Ovary (tissue), 3 donors: Measurements from ENCODE around the gene AGBL4.

ENCODE experiments used
- EP300 ChIP-seq: sonication (generic); formaldehyde crosslinking; IDR thresholded peaks from one replicate; pipeline ENCODE4 v1.6.1; 2017; ENCODE audit warnings: antibody characterized with exemption
- TF ChIP-seq, protein P1 (sequence below), 3 donors: fragments of 450-650 bp in 2 of 3; fragments of 200-600 bp in 1 of 3; IDR thresholded peaks; one replicate each; pipeline versions ENCODE4 v1.5.1 to v1.8.0; 2016 to 2022; ENCODE audit warnings: antibody characterized with exemption in 3 of 3, mild to moderate bottlenecking in 1 of 3
- donor health status: DM: no; HTN: no; CAD: no.

DNA sequence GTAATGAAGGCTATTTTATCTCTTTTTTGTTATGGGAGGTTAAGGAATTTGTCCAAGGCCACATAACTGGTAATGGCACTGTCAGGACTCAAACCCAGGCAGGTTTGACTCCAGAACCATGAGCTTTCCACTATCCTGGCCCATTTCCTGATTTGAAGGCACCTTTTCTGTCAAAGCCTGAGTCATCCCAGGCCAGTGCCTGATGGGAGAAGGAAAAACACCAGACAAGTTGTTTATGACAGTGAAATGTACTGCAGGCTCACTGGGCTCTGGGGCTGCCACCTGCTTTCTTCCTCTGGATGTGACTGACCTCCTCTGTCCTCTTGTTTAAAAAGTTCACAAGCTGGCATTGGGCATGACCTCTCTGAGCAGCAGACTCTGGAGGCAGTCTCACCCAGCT lies 1479.9 kb downstream of the AGBL4 start:
- TF ChIP-seq, protein P1, sequence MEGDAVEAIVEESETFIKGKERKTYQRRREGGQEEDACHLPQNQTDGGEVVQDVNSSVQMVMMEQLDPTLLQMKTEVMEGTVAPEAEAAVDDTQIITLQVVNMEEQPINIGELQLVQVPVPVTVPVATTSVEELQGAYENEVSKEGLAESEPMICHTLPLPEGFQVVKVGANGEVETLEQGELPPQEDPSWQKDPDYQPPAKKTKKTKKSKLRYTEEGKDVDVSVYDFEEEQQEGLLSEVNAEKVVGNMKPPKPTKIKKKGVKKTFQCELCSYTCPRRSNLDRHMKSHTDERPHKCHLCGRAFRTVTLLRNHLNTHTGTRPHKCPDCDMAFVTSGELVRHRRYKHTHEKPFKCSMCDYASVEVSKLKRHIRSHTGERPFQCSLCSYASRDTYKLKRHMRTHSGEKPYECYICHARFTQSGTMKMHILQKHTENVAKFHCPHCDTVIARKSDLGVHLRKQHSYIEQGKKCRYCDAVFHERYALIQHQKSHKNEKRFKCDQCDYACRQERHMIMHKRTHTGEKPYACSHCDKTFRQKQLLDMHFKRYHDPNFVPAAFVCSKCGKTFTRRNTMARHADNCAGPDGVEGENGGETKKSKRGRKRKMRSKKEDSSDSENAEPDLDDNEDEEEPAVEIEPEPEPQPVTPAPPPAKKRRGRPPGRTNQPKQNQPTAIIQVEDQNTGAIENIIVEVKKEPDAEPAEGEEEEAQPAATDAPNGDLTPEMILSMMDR (IDR thresholded peaks at IDR 0.05), result no peak
- no peak for TF ChIP-seq EP300
